IPS-20b (cell line): ENCODE results near the gene ROBO2.

ENCODE experiments used
- H3K27ac ChIP-seq: one replicate; pipeline ENCODE4 v1.5.1; 2013; ENCODE audit warnings: low read length
- H3K27me3 ChIP-seq: 2 replicates; pipeline ENCODE4 v1.6.1; 2013; ENCODE audit warnings: mild to moderate bottlenecking, low read length, inconsistent platforms; ENCODE audit not compliant: insufficient read depth
- H3K36me3 ChIP-seq: 2 replicates; pipeline ENCODE4 v1.6.1; 2013; ENCODE audit warnings: low read depth, mild to moderate bottlenecking, inconsistent platforms, low read length, moderate library complexity; ENCODE audit not compliant: insufficient read depth
- H3K4me1 ChIP-seq: 2 replicates; pipeline ENCODE4 v1.6.1; 2013; ENCODE audit warnings: mild to moderate bottlenecking, control low read depth, inconsistent platforms, low read length, moderate library complexity; ENCODE audit not compliant: insufficient read depth
- H3K4me3 ChIP-seq: 2 replicates; pipeline ENCODE4 v1.5.1; 2013; ENCODE audit warnings: mild to moderate bottlenecking, low read length, inconsistent platforms
- H3K9ac ChIP-seq: 2 replicates; pipeline ENCODE4 v1.6.1; 2013; ENCODE audit warnings: low read depth, mild to moderate bottlenecking, inconsistent platforms, low read length, moderate library complexity
- H3K9me3 ChIP-seq: 2 replicates; pipeline ENCODE4 v1.6.1; 2013; ENCODE audit warnings: mild to moderate bottlenecking, low read depth, low read length, inconsistent platforms; ENCODE audit not compliant: insufficient read depth

ROBO2 gene

GRCh38 chr3:77467702-77468625, 428.1 kb downstream of the ROBO2 start:
- Histone ChIP-seq H3K36me3 (no peaks in the 10 kb centered on the region), H3K9me3 (no peaks in the 10 kb centered on the region), H3K4me1 (no peaks in the 10 kb centered on the region), H3K4me3 (no peak overlapping the region), H3K9ac (no peak overlapping the region), H3K27ac (no peak overlapping the region), H3K27me3 (no peaks in the 10 kb centered on the region)

- Histone ChIP-seq H3K9me3 (no peaks in the 10 kb centered on the region), H3K36me3 (no peaks in the 10 kb centered on the region), H3K9ac (no peak overlapping the region), H3K4me3 (no peak overlapping the region), H3K27me3 (no peaks in the 10 kb centered on the region), H3K4me1 (no peaks in the 10 kb centered on the region), H3K27ac (no peak overlapping the region)
These were observed 428.7 kb downstream of the ROBO2 start for GRCh38 chr3:77468626-77469020.

- 0 out of 2 replicates have a peak, but pooled peaks cover 8% of the 10 kb centered on the region for H3K9me3 ChIP-seq
- H3K36me3 ChIP-seq: no peaks in the 10 kb centered on the region
- peak overlapping the region; percentile 30; the same call in 1 of the 2 replicates for H3K9ac ChIP-seq
- peak overlapping the region; percentile 67 for H3K27ac ChIP-seq
- peak overlapping the region; percentile 2; the same call in 1 of the 2 replicates for H3K4me3 ChIP-seq
- peaks cover 24% of the 10 kb centered on the region; the same call in 1 of the 2 replicates for H3K4me1 ChIP-seq
- H3K27me3 ChIP-seq: no peaks in the 10 kb centered on the region
These were observed 435.6 kb downstream of the ROBO2 start for GRCh38 chr3:77475507-77475906.

GRCh38 chr3:77479021-77479420, 439.1 kb downstream of the ROBO2 start:
- Histone ChIP-seq H3K9me3 (0 out of 2 replicates have a peak, but pooled peaks cover 8% of the 10 kb centered on the region), H3K4me1 (peaks cover 24% of the 10 kb centered on the region; the same call in 1 of the 2 replicates)

GRCh38 chr3:77489216-77489615, 449.3 kb downstream of the ROBO2 start:
- peaks cover 5% of the 10 kb centered on the region; the same call in 1 of the 2 replicates for H3K4me1 ChIP-seq
- no peak overlapping the region for H3K4me3 ChIP-seq
- no peak overlapping the region for H3K9ac ChIP-seq
- H3K27me3 ChIP-seq: no peaks in the 10 kb centered on the region
- no peaks in the 10 kb centered on the region for H3K36me3 ChIP-seq
- peaks cover 3% of the 10 kb centered on the region; the same call in 1 of the 2 replicates for H3K9me3 ChIP-seq
- no peak overlapping the region for H3K27ac ChIP-seq

More at GRCh38 chr3:77479021-77479420, 439.1 kb downstream of the ROBO2 start:
- Histone ChIP-seq H3K27ac (no peak overlapping the region), H3K4me3 (no peak overlapping the region), H3K36me3 (no peaks in the 10 kb centered on the region), H3K27me3 (no peaks in the 10 kb centered on the region), H3K9ac (no peak overlapping the region)

- Histone ChIP-seq H3K4me3 (no peak overlapping the region), H3K9ac (no peak overlapping the region), H3K4me1 (peaks cover 5% of the 10 kb centered on the region; the same call in 1 of the 2 replicates), H3K9me3 (no peaks in the 10 kb centered on the region), H3K27me3 (no peaks in the 10 kb centered on the region), H3K27ac (no peak overlapping the region), H3K36me3 (no peaks in the 10 kb centered on the region)
These were observed 452.1 kb downstream of the ROBO2 start for GRCh38 chr3:77491961-77492360.

- no peaks in the 10 kb centered on the region for H3K27me3 ChIP-seq
- H3K9ac ChIP-seq: no peak overlapping the region
- no peaks in the 10 kb centered on the region for H3K9me3 ChIP-seq
- H3K27ac ChIP-seq: no peak overlapping the region
- H3K36me3 ChIP-seq: no peaks in the 10 kb centered on the region
- H3K4me3 ChIP-seq: no peak overlapping the region
- no peaks in the 10 kb centered on the region for H3K4me1 ChIP-seq
These were observed 460.8 kb downstream of the ROBO2 start for GRCh38 chr3:77500721-77501120.

GRCh38 chr3:77506384-77506783, 466.5 kb downstream of the ROBO2 start:
- no peaks in the 10 kb centered on the region for H3K36me3 ChIP-seq
- peaks cover 6% of the 10 kb centered on the region for H3K4me1 ChIP-seq
- H3K9me3 ChIP-seq: no peaks in the 10 kb centered on the region
- no peak overlapping the region for H3K27ac ChIP-seq
- H3K9ac ChIP-seq: no peak overlapping the region
- no peaks in the 10 kb centered on the region for H3K27me3 ChIP-seq
- H3K4me3 ChIP-seq: no peak overlapping the region

- Histone ChIP-seq H3K9ac (no peak overlapping the region), H3K4me1 (peaks cover 6% of the 10 kb centered on the region), H3K9me3 (no peaks in the 10 kb centered on the region), H3K27me3 (no peaks in the 10 kb centered on the region), H3K4me3 (no peak overlapping the region), H3K27ac (no peak overlapping the region), H3K36me3 (no peaks in the 10 kb centered on the region)
These were observed 473.6 kb downstream of the ROBO2 start for GRCh38 chr3:77513542-77513941.

- H3K9me3 ChIP-seq: no peaks in the 10 kb centered on the region
- no peaks in the 10 kb centered on the region for H3K4me1 ChIP-seq
- H3K27ac ChIP-seq: no peak overlapping the region
- H3K27me3 ChIP-seq: no peaks in the 10 kb centered on the region
- H3K9ac ChIP-seq: no peak overlapping the region
- H3K36me3 ChIP-seq: no peaks in the 10 kb centered on the region
- no peak overlapping the region for H3K4me3 ChIP-seq
These were observed 474.9 kb downstream of the ROBO2 start for GRCh38 chr3:77514766-77515165.

- Histone ChIP-seq H3K9me3 (no peaks in the 10 kb centered on the region), H3K36me3 (no peaks in the 10 kb centered on the region), H3K4me3 (no peak overlapping the region), H3K27ac (no peak overlapping the region), H3K9ac (no peak overlapping the region), H3K27me3 (peaks cover 10% of the 10 kb centered on the region; the same call in 1 of the 2 replicates), H3K4me1 (peaks cover 6% of the 10 kb centered on the region; the same call in 1 of the 2 replicates)
These were observed 484.6 kb downstream of the ROBO2 start for GRCh38 chr3:77524463-77524862.
